GM12872 (cell line): ENCODE data around the gene TMEM248.

Experiments
- CTCF ChIP-seq: IDR thresholded peaks from 3 replicates; pipeline ENCODE4 v1.5.1; 2011; ENCODE audit warnings: low read depth, mild to moderate bottlenecking, low read length, moderate library complexity; ENCODE audit not compliant: insufficient read depth

The TMEM248 gene

DNA sequence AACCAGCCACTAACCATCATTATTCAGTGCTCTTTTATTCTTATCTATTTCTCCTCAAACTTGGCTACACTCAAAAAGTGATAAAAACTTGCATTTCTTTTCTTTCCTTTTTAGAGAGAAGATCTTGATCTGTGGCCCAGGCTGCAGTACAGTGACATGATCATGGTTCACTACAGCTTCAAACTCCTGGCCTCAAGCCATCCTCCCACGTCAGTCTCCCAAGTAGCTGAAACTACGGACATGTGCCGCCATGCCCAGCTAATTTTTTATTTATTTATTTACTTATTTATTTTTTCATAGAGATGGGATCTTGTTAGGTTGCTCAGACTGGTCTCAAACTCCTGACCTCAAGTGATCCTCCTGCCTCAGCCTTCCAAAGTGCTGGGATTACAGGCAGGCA, 24.6 kb upstream of the TMEM248 start:
- TF ChIP-seq CTCF: no peak

GRCh38 chr7:66899552-66900280, 21.3 kb upstream of the TMEM248 start:
- TF ChIP-seq CTCF: no peak

GRCh38 chr7:66901941-66902843, 18.8 kb upstream of the TMEM248 start:
- no peak for TF ChIP-seq CTCF

DNA sequence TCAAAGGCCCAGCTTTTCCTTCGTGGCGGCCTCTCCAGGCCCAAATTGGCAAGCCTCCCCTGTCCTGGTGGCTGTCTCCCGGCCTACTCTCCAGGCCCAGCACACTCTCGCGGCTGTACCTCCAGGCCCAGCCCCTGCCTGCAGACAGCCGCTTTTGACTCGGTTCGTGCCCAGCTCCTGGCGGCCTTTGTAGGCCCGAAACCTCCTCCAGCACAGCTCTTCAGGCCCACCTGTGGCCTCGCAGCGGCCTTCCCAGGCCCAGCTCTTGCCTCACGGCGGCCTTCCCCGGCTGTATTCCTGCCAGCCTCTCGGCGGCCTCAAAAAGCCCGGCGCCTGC, 18.2 kb upstream of the TMEM248 start:
- no peak for TF ChIP-seq CTCF

GRCh38 chr7:66903360-66904062, 17.5 kb upstream of the TMEM248 start:
- TF ChIP-seq CTCF: no peak

- no peak for TF ChIP-seq CTCF
These were observed 16.9 kb upstream of the TMEM248 start for GRCh38 chr7:66904063-66904593.

DNA sequence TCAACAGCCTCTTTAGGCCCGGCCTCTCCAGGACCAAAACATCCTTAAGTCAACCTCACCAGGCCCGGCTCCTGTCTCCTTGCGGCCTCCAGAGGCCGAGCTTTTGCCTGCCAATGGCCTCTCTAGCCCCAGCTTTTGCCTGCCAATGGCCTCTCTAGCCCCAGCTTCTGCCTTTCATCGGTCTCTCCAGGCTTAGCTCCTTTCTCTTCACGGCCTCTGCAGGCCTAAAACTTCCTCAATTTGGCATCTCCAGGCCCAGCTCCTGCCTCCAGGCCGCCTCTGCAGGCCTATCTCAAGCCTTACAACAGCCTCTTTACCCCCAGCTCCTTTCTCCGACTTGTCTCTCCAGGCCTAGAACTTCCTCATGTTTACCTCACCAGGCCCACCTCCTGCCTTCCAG, 15.7 kb upstream of the TMEM248 start:
- TF ChIP-seq CTCF: no peak
